Neural progenitor cell (in vitro differentiated cells): ENCODE data around the gene NCKAP5.
"Not testable (repeated sequence)": the region's sequence is repeated elsewhere in the genome, so short reads cannot be mapped to it uniquely, and the experiment has no call there.

Experiments used
- EZH2 ChIP-seq: fragments of 200-600 bp; sonication (generic); IDR thresholded peaks from 2 replicates; pipeline ENCODE4 v1.6.1; 2017; ENCODE audit warnings: antibody characterized with exemption, mild to moderate bottlenecking, moderate library complexity
- EZH2phosphoT487 ChIP-seq: fragments of 200-600 bp; sonication (generic); IDR thresholded peaks from 2 replicates; pipeline ENCODE4 v1.6.1; 2017; ENCODE audit warnings: antibody characterized with exemption
- TF ChIP-seq, protein P1 (sequence below): fragments of 200-600 bp; sonication (generic); IDR thresholded peaks from 2 replicates; pipeline ENCODE4 v1.5.1; 2017; ENCODE audit warnings: antibody characterized with exemption, mild to moderate bottlenecking

DNA sequence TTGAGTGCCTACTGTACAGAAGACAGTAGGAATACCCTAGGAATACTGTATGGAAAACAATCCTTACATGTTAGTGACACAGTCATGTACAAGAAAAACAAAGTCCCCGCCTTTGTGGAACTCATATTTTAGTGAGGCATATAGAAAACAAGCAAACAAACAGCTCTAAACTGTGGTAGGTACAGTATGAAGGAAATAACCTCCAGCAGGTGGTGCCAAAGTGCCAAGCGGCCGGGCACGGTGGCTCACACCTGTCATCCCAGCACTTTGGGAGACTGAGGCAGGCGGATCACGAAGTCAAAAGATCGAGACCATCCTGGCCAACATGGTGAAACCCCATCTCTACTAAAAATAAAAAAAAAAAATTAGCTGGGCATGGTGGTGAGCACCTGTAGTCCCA lies 48.6 kb downstream of the NCKAP5 start:
- TF ChIP-seq, protein P1, sequence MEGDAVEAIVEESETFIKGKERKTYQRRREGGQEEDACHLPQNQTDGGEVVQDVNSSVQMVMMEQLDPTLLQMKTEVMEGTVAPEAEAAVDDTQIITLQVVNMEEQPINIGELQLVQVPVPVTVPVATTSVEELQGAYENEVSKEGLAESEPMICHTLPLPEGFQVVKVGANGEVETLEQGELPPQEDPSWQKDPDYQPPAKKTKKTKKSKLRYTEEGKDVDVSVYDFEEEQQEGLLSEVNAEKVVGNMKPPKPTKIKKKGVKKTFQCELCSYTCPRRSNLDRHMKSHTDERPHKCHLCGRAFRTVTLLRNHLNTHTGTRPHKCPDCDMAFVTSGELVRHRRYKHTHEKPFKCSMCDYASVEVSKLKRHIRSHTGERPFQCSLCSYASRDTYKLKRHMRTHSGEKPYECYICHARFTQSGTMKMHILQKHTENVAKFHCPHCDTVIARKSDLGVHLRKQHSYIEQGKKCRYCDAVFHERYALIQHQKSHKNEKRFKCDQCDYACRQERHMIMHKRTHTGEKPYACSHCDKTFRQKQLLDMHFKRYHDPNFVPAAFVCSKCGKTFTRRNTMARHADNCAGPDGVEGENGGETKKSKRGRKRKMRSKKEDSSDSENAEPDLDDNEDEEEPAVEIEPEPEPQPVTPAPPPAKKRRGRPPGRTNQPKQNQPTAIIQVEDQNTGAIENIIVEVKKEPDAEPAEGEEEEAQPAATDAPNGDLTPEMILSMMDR = peak; percentile 57
- TF ChIP-seq EZH2, EZH2phosphoT487: not testable (repeated sequence)
